ENCODE data around the gene ZPBP2. TPM values are rescaled to one million over a fixed set of nuclear protein-coding genes. Genes with fewer than 3 reads are reported as not detected.

The ZPBP2 gene
- total and polyA plus RNA-seq, 12 donors = not detected

GRCh38 chr17:39822051-39822451, 46.0 kb upstream of the ZPBP2 start:
- 86 to 89% methylated on average over 2 of the region's 2 CpGs for WGBS, 2 donors
- no peak for TF ChIP-seq CTCF (IDR thresholded peaks at IDR 0.05)

GRCh38 chr17:39823407-39824054, 44.5 kb upstream of the ZPBP2 start:
- Histone ChIP-seq H3K27ac (no peak overlapping the region), H3K9me3 (peaks cover 0 to 26% (median 5%) of the 10 kb centered on the region in 11 donors), H3K27me3 (peaks cover 0 to 34% (median 14%) of the 10 kb centered on the region in 7 donors), H3K4me1 (peaks cover 0 to 10% (median 0%) of the 10 kb centered on the region in 9 donors), H3K36me3 (peaks cover 0 to 11% (median 0%) of the 10 kb centered on the region in 9 donors), H3K4me3 (no peak overlapping the region)
- TF ChIP-seq CTCF (IDR thresholded peaks at IDR 0.05) = no peak
- intact Hi-C loops (cut with DNase I) = no loop called here
- WGBS, 2 donors = 90 to 96% methylated on average over 5 of the region's 5 CpGs
- ATAC-seq (no peak), DNase-seq (no peak)

More at GRCh38 chr17:39822051-39822451, 46.0 kb upstream of the ZPBP2 start:
- H3K4me1 ChIP-seq = peaks cover 0 to 10% (median 0%) of the 10 kb centered on the region in 9 donors
- peaks cover 0 to 11% (median 0%) of the 10 kb centered on the region in 9 donors for H3K36me3 ChIP-seq
- H3K4me3 ChIP-seq = no peak overlapping the region
- no peak overlapping the region for H3K27ac ChIP-seq
- intact Hi-C loops (cut with DNase I) = no loop called here
- DNase-seq = no peak
- peaks cover 0 to 26% (median 9%) of the 10 kb centered on the region in 7 donors for H3K27me3 ChIP-seq
- no peak for ATAC-seq
- peaks cover 0 to 26% (median 5%) of the 10 kb centered on the region in 11 donors for H3K9me3 ChIP-seq

GRCh38 chr17:39826334-39826733, 41.7 kb upstream of the ZPBP2 start:
- no peak overlapping the region for H3K4me3 ChIP-seq
- H3K4me1 ChIP-seq = no peaks in the 10 kb centered on the region
- H3K27me3 ChIP-seq = peaks cover 0 to 32% (median 5%) of the 10 kb centered on the region in 7 donors
- 91% methylated on average over 2 of the region's 2 CpGs for WGBS, 2 donors
- peaks cover 0 to 15% (median 0%) of the 10 kb centered on the region in 9 donors for H3K36me3 ChIP-seq
- no peak overlapping the region for H3K27ac ChIP-seq
- H3K9me3 ChIP-seq = peaks cover 0 to 26% (median 5%) of the 10 kb centered on the region in 11 donors
- intact Hi-C loops (cut with DNase I) = no loop called here
- TF ChIP-seq CTCF (IDR thresholded peaks at IDR 0.05) = no peak
- DNase-seq (no peak), ATAC-seq (no peak)

GRCh38 chr17:39828443-39828842, 39.6 kb upstream of the ZPBP2 start:
- ATAC-seq (no peak), DNase-seq (no peak)
- 89% methylated on average over 4 of the region's 4 CpGs for WGBS, 2 donors
- no peak for TF ChIP-seq CTCF (IDR thresholded peaks at IDR 0.05)
- H3K4me1 ChIP-seq = no peaks in the 10 kb centered on the region
- H3K27ac ChIP-seq = no peak overlapping the region
- H3K36me3 ChIP-seq = peaks cover 0 to 13% (median 0%) of the 10 kb centered on the region in 9 donors
- peaks cover 0 to 29% (median 5%) of the 10 kb centered on the region in 7 donors for H3K27me3 ChIP-seq
- no peak overlapping the region for H3K4me3 ChIP-seq
- intact Hi-C loops (cut with DNase I) = no loop called here
- peaks cover 0 to 17% (median 3%) of the 10 kb centered on the region in 11 donors for H3K9me3 ChIP-seq

All from heart right ventricle (tissue), 16 donors.